SK-N-MC (cell line): Measurements from ENCODE around the gene DYNC2H1.
"Not testable (repeated sequence)": the region's sequence is repeated elsewhere in the genome, so short reads cannot be mapped to it uniquely, and the experiment has no call there.

Experiments used
- DNase-seq: peaks from one replicate; pipeline ENCODE4 v3.0.0-alpha.2; 2011; ENCODE audit warnings: low read depth, low spot score
- H3K27ac ChIP-seq: fragments of 200-600 bp; sonication (generic); 2 replicates; pipeline ENCODE4 v1.5.1; 2016; ENCODE audit warnings: mixed run types
- H3K36me3 ChIP-seq: fragments of 200-600 bp; sonication (generic); 2 replicates; pipeline ENCODE4 v1.6.1; 2017; ENCODE audit warnings: antibody characterized with exemption, low read length, mixed read lengths; ENCODE audit not compliant: insufficient read depth
- H3K4me3 ChIP-seq: fragments of 200-600 bp; sonication (generic); 2 replicates; pipeline ENCODE4 v1.5.1; 2016
- H3K9ac ChIP-seq: fragments of 200-600 bp; sonication (generic); 2 replicates; pipeline ENCODE4 v1.8.0; 2017; ENCODE audit warnings: mixed run types, mixed read lengths; ENCODE audit not compliant: insufficient read length
- H3K9me3 ChIP-seq: fragments of 200-600 bp; sonication (generic); 2 replicates; pipeline ENCODE4 v1.6.1; 2017; ENCODE audit warnings: low read depth, mild to moderate bottlenecking, antibody characterized with exemption, low read length, moderate library complexity, mixed read lengths
- EZH2 ChIP-seq: fragments of 200-600 bp; sonication (generic); IDR thresholded peaks from one replicate; pipeline ENCODE4 v1.6.1; 2017; ENCODE audit warnings: antibody characterized with exemption
- FOXP2 ChIP-seq: optimal IDR thresholded peaks from 2 replicates; pipeline ENCODE3; 2011; ENCODE audit warnings: mild to moderate bottlenecking, moderate library complexity; ENCODE audit not compliant: insufficient read depth; ENCODE audit errors: extremely low read length, control extremely low read depth
- POLR2AphosphoS5 ChIP-seq: IDR thresholded peaks from 2 replicates; pipeline ENCODE4 v1.6.1; 2012; ENCODE audit warnings: mild to moderate bottlenecking, low read depth, low read length, borderline replicate concordance

DYNC2H1 gene

DNA sequence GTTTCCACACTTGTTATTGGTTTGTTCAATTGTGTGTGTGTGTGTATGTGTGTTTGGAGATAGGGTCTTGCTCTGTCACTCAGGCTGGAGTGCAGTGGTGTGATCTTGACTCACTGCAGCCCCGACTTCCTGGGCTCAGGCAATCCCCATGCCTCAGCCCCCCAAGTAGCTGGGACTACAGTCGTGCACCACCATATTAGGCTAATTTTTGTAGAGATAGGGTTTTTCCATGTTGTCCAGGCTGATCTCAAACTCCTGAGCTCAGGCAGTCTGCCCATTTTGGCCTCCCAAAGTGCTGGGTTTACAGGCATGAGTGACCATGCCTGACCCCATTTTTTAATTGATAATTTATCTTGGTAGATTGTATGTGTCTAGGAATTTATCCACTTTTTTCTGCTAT lies 263.7 kb downstream of the DYNC2H1 start:
- Histone ChIP-seq H3K9ac (no peak overlapping the region), H3K27ac (no peak overlapping the region), H3K4me3 (no peak overlapping the region), H3K9me3 (peaks cover 3% of the 10 kb centered on the region; the same call in 1 of the 2 replicates), H3K36me3 (peaks cover 14% of the 10 kb centered on the region; the same call in 1 of the 2 replicates)
- no peak for TF ChIP-seq POLR2AphosphoS5
- no peak for TF ChIP-seq EZH2
- TF ChIP-seq FOXP2: no peak
- DNase-seq: no peak

GRCh38 chr11:103374227-103374626 lies 265.0 kb downstream of the DYNC2H1 start:
- H3K27ac ChIP-seq, H3K9ac ChIP-seq, H3K9me3 ChIP-seq, DNase-seq, H3K4me3 ChIP-seq, H3K36me3 ChIP-seq: not testable (repeated sequence)

- Histone ChIP-seq H3K9ac (no peak overlapping the region), H3K4me3 (no peak overlapping the region)
- no peak for DNase-seq
Observed at GRCh38 chr11:103378931-103379330, 269.7 kb downstream of the DYNC2H1 start.

GRCh38 chr11:103380031-103380430 lies 270.8 kb downstream of the DYNC2H1 start:
- no peak overlapping the region for H3K9ac ChIP-seq
- H3K9me3 ChIP-seq: no peaks in the 10 kb centered on the region
- no peak for TF ChIP-seq POLR2AphosphoS5
- no peak for TF ChIP-seq EZH2
- TF ChIP-seq FOXP2: no peak
- no peak overlapping the region for H3K4me3 ChIP-seq
- DNase-seq: no peak
- no peak overlapping the region for H3K27ac ChIP-seq
- no peaks in the 10 kb centered on the region for H3K36me3 ChIP-seq

More at GRCh38 chr11:103378931-103379330, 269.7 kb downstream of the DYNC2H1 start:
- no peak for TF ChIP-seq EZH2
- TF ChIP-seq FOXP2: no peak
- no peak for TF ChIP-seq POLR2AphosphoS5
- Histone ChIP-seq H3K36me3 (no peaks in the 10 kb centered on the region), H3K9me3 (peaks cover 3% of the 10 kb centered on the region; the same call in 1 of the 2 replicates), H3K27ac (no peak overlapping the region; the same call in 1 of the 2 replicates)

GRCh38 chr11:103384652-103385051 lies 275.4 kb downstream of the DYNC2H1 start:
- TF ChIP-seq EZH2: no peak
- no peak for TF ChIP-seq POLR2AphosphoS5
- no peak for TF ChIP-seq FOXP2
- H3K9ac ChIP-seq: no peak overlapping the region
- H3K36me3 ChIP-seq: no peaks in the 10 kb centered on the region
- H3K27ac ChIP-seq: no peak overlapping the region
- H3K4me3 ChIP-seq: no peak overlapping the region
- no peaks in the 10 kb centered on the region for H3K9me3 ChIP-seq
- DNase-seq: no peak

- H3K4me3 ChIP-seq: no peak overlapping the region
- H3K36me3 ChIP-seq: peaks cover 12% of the 10 kb centered on the region
- H3K9me3 ChIP-seq: no peaks in the 10 kb centered on the region
- DNase-seq: no peak
- H3K27ac ChIP-seq: no peak overlapping the region
- H3K9ac ChIP-seq: no peak overlapping the region
- TF ChIP-seq POLR2AphosphoS5: no peak
- no peak for TF ChIP-seq EZH2
- no peak for TF ChIP-seq FOXP2
Observed at GRCh38 chr11:103395612-103396011, 286.4 kb downstream of the DYNC2H1 start.

DNA sequence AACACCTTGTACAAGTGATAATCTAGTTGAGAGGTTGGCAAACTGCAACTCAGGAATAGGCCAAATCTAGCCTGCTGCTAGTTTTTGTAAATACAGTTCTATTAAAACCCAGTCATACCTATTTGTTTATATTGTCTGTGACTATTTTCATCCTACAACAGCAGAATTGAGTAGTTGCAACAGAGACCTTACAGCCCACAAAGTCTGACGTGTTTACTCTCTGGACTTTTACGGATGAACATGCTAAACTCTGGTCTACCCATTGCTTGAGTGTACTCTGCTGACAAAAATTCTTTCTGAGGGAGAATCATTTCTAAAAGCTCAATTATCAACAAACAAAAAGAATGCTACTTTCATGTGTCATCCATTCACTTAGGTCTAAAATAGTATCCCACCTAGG lies 287.0 kb downstream of the DYNC2H1 start:
- no peaks in the 10 kb centered on the region for H3K9me3 ChIP-seq
- H3K27ac ChIP-seq: no peak overlapping the region
- no peak for DNase-seq
- TF ChIP-seq EZH2 (no peak), POLR2AphosphoS5 (no peak), FOXP2 (no peak)
- H3K4me3 ChIP-seq: no peak overlapping the region
- H3K36me3 ChIP-seq: peaks cover 17% of the 10 kb centered on the region
- no peak overlapping the region for H3K9ac ChIP-seq

- TF ChIP-seq FOXP2: no peak
- no peak for TF ChIP-seq EZH2
- TF ChIP-seq POLR2AphosphoS5: no peak
- Histone ChIP-seq H3K36me3 (peaks cover 17% of the 10 kb centered on the region), H3K27ac (no peak overlapping the region), H3K4me3 (no peak overlapping the region), H3K9me3 (no peaks in the 10 kb centered on the region), H3K9ac (no peak overlapping the region)
- no peak for DNase-seq
Observed at GRCh38 chr11:103397369-103397768, 288.1 kb downstream of the DYNC2H1 start.

- Histone ChIP-seq H3K27ac (no peak overlapping the region), H3K4me3 (no peak overlapping the region), H3K9me3 (no peaks in the 10 kb centered on the region), H3K9ac (no peak overlapping the region), H3K36me3 (peaks cover 17% of the 10 kb centered on the region)
- TF ChIP-seq EZH2 (no peak), FOXP2 (no peak), POLR2AphosphoS5 (no peak)
- DNase-seq: no peak
Observed at GRCh38 chr11:103398829-103399228, 289.6 kb downstream of the DYNC2H1 start.
